Liver (tissue), 3 donors: ENCODE measurements around the gene ZNF593.

ENCODE experiments used
- SP1 ChIP-seq: IDR thresholded peaks from 2 replicates; pipeline ENCODE4 v1.6.1; 2018; ENCODE audit warnings: antibody characterized with exemption, mild to moderate bottlenecking
- TF ChIP-seq, protein P1 (sequence below): fragments of 150-350 bp; IDR thresholded peaks from 2 replicates; pipeline ENCODE4 v1.5.1; 2017; ENCODE audit warnings: improper control_type of control experiment, low read depth, low read length; ENCODE audit not compliant: missing input control
- TF ChIP-seq, protein P2 (sequence below): IDR thresholded peaks from 2 replicates; pipeline ENCODE4 v1.6.1; 2016; ENCODE audit warnings: antibody characterized with exemption
- donor health status: healthy.
- donor health status: healthy.

DNA sequence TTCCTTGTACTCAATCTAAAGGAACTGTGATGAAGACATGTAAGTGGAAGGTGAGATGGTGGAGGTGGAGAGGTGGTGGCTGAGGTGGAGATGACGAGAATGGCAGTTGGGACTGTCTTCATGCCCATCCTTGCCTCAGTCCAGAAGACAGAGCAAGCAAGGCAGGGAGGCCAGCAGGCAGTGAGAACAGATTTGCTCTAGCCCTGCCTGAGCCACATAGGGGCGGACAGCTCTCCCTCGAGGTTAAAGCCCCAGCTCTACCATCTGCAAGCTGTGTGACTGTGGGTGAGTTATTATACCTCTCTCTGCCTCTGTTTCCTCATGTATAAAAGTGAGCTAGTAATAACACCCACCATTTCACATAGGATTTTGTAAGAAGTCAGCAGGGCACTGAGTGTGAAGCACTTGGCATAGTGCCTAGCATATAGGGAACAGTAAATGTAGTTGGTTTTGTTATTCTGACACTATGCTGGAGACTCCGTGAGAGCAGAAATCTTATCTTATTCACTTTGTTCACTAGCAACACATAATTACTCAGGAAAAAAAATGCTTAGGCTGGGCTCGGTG lies 15.7 kb upstream of the ZNF593 start:
- TF ChIP-seq, protein P1, sequence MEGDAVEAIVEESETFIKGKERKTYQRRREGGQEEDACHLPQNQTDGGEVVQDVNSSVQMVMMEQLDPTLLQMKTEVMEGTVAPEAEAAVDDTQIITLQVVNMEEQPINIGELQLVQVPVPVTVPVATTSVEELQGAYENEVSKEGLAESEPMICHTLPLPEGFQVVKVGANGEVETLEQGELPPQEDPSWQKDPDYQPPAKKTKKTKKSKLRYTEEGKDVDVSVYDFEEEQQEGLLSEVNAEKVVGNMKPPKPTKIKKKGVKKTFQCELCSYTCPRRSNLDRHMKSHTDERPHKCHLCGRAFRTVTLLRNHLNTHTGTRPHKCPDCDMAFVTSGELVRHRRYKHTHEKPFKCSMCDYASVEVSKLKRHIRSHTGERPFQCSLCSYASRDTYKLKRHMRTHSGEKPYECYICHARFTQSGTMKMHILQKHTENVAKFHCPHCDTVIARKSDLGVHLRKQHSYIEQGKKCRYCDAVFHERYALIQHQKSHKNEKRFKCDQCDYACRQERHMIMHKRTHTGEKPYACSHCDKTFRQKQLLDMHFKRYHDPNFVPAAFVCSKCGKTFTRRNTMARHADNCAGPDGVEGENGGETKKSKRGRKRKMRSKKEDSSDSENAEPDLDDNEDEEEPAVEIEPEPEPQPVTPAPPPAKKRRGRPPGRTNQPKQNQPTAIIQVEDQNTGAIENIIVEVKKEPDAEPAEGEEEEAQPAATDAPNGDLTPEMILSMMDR, result no peak
- TF ChIP-seq, protein P2, sequence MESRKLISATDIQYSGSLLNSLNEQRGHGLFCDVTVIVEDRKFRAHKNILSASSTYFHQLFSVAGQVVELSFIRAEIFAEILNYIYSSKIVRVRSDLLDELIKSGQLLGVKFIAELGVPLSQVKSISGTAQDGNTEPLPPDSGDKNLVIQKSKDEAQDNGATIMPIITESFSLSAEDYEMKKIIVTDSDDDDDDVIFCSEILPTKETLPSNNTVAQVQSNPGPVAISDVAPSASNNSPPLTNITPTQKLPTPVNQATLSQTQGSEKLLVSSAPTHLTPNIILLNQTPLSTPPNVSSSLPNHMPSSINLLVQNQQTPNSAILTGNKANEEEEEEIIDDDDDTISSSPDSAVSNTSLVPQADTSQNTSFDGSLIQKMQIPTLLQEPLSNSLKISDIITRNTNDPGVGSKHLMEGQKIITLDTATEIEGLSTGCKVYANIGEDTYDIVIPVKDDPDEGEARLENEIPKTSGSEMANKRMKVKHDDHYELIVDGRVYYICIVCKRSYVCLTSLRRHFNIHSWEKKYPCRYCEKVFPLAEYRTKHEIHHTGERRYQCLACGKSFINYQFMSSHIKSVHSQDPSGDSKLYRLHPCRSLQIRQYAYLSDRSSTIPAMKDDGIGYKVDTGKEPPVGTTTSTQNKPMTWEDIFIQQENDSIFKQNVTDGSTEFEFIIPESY, result no peak
- TF ChIP-seq SP1, result no peak
